Measurements from ENCODE around the gene TMEM125.

Gene TMEM125

DNA sequence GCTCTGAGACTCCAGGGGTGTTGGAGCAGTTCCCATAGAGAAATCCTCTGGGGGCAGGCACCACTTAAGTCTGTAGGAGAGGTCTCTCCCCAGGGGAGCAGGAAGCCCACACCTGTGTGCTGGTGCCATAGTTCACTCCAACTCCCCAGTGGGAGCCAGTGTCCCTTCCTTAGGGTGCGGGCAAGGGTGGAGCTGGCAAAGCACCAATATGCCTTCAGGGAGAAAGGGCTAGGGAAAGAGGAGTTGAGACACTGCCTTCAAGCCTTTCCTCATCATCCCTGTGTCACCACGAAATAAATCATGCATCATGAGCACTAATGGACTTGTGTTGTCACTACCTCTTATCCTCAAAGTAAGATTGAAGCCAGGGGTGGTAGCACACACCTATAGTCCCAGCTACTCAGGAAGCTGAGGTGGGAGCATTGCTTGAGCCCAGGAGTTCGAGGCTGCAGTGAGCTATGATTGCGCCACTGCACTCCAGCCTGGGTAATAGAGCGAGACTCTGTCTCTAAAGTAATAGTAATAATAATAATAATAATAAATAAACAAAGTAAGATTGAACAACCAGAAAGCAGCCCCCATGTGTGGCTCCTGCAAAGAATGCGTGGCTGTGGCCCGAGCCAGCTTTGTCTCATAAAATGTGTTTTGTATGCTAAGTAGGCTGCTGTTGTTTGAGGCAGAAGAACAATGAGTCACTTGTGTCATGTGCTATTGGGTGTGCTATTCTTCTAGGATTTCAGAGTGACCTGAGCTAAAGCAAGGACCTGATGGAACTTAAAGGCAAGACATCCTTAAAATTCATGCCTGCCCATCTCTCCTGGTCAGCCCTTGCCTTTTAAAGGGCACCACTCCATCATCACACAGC, 24.3 kb downstream of the TMEM125 start:
- DNase-seq (ENCODE audit: low read depth): no peak

DNA sequence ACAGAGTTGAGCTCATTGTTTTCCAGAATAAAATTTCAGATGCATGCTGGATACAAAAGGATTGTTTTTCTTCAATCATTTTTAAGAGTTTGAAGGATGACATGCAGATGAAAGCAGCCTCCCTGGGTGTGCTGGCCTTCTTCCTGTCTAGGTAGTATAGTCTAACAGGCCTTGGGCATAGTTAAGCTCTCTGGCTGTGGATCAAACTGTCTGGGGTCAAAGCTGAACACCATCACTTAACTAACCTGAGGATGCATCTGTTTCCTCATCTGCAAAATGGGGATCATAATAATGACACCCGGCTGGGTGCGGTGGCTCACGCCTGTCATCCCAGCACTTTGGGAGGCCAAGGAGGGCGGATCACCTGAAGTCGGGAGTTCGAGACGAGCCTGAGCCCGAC, 25.0 kb downstream of the TMEM125 start:
- DNase-seq (ENCODE audit: low read depth): no peak

DNA sequence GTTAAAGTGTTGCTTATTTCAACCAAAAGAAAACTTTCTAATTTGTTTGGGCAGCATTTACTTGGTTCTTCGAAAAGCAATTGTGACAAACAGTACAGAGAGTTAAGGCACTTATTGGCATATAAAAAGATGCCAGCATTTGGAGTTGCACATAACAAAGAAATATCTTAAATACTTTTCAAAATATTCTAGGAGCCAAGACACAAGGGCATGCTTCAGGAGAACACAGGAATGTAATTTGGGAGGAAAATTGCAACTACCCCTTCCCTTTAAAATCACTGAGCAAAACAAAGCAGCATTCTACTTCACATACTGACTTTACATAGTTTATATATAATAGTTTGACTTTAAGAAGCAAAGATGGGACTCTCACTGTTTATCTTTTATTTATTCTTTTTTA, 26.4 kb downstream of the TMEM125 start:
- DNase-seq (ENCODE audit: low read depth): no peak

- DNase-seq (ENCODE audit: low read depth): no peak
These were observed 28.3 kb downstream of the TMEM125 start for GRCh38 chr1:43298055-43298454.

DNA sequence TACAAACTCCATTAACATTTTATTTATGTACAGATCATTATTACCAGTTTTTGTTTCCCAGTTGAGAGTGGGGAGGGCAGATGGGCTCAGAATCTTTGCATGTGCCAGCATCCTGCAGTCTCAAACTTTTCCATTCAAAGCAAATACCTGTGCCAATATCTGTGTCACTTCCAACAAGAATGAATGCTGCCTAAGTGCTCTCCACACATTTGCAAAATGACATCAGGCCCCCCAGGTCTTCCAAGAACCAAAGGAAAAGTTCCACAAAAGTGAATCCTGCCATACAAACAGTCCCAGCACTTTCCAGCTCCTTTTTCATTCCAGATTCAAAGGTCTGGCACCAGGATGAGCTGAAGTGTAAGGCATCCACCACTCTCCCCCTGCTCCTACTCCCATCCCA, 29.3 kb downstream of the TMEM125 start:
- no peak for DNase-seq (ENCODE audit: low read depth)

DNA sequence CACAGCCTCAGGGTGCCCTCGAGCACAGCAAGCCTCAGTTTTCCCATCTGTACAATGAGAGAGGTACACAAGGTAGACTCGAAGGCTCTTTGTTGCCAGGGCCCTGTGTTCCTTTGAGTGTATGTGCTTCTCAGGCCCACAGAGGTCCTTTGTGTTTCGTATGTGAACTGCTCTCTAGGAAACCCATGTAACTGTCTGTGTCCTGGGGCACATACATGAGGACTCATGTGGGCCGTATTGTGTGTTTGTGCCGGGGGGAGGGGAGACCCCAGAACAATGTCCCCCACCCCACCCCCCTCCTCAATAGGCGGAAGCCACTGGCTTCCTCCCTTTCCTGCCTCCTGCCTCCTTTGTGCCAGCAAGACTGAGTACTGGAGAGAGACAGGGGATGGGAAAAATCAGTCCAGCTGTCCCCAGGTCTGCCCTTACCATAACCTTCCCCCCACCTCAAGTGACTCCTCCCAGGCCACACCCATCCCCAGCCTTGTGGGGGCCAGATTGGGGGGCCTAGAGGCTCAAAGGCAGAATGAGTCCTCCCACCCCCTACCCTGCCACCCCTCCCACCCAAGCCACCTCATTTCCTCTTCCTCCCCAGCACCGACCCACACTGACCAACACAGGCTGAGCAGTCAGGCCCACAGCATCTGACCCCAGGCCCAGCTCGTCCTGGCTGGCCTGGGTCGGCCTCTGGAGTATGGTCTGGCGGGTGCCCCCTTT, 30.8 kb downstream of the TMEM125 start, which contains the start of gene TIE1:
TIE1 (plus strand) TSS at position 605 of the 717 bp plus-strand sequence; CDS start at position 695, 90 bp downstream.
- DNase-seq (ENCODE audit: low read depth): no peak

- no peak for DNase-seq (ENCODE audit: low read depth)
These were observed 32.4 kb downstream of the TMEM125 start for GRCh38 chr1:43302201-43302600.

- DNase-seq (ENCODE audit: low read depth): no peak
These were observed 33.1 kb downstream of the TMEM125 start for GRCh38 chr1:43302721-43303470.

DNA sequence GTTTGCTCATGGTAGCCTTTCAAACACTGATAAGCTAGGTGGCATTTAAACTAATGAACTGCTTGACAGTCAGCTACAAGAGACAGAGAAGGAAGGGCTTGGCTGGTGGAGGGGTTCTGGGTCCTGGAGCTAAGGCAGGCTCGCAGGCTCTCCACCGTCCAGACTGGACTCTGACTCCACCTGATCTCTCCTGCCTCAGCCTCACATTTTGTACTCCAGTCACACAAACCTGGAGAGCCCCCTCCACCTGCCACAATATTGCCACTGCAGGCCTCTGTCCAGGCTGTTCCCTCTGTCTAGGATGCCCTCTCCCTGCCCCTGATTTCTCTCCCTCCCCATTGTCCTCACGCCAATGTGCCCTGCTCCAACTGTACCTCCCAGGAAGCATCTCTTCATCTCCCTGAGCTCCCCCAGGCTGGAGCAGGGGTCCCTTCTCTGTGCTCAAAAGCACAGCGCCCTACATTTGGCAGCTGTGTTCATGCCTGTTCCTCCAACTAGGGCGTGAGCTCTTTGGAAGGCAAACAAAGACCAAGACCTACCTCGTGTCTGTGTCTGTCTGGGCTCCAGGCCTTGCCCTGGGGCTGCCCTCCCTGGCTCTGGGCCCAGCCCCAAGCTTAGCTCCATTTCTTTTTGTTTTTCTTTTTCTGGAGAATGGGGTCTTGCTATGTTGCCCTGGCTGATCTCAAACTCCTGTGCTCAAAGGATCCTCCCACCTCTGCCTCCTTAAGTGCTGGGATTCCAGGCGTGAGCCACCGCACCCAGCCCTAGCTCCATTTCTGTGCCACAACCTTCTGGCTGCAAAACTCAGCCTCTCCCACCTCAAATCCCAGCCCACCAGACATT, 33.9 kb downstream of the TMEM125 start:
- DNase-seq (ENCODE audit: low read depth): no peak

GRCh38 chr1:43304314-43304681, 34.5 kb downstream of the TMEM125 start:
- no peak for DNase-seq (ENCODE audit: low read depth)

- no peak for DNase-seq (ENCODE audit: low read depth)
These were observed 35.1 kb downstream of the TMEM125 start for GRCh38 chr1:43304771-43305300.

- DNase-seq (ENCODE audit: low read depth): no peak
These were observed 35.7 kb downstream of the TMEM125 start for GRCh38 chr1:43305461-43305860.

DNA sequence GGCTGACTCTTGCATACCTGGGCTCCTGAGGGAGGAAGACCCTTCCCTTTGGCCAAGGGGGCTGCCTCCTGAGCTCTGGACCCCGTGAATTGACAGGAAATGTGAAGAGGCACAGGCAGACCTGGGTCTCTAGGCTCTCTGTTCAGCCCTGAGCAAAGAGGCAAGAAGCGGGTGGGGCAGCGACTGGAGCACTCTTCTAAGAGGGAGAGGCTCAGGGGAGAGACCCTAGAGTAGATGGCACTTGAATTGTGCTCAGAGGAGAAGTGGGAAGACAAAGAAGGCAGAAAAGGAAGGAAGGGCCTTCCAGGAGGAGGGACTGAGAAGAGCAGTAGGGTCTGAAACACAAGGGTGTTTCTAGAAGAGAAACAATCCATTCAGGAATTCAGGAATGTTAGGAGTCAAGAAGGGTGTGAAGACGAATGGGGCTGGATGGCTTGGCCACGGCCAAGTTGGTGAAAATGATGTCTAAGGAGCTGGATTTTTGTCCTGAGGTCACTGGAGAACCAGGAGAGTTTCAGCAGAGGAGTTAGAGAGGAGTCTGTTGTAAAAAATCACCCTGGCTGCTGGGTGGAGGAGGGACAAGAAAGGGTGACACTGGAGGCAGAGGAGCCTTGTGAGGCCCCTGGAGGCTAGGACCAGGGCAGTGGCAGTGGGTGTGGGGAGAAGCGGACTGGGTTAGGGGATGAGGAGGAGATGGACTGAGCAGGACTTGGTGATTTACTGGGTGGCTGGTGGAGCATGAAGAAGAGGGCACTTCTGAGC, 36.3 kb downstream of the TMEM125 start:
- DNase-seq (ENCODE audit: low read depth): no peak

- no peak for DNase-seq (ENCODE audit: low read depth)
These were observed 37.1 kb downstream of the TMEM125 start for GRCh38 chr1:43306688-43307457.

DNA sequence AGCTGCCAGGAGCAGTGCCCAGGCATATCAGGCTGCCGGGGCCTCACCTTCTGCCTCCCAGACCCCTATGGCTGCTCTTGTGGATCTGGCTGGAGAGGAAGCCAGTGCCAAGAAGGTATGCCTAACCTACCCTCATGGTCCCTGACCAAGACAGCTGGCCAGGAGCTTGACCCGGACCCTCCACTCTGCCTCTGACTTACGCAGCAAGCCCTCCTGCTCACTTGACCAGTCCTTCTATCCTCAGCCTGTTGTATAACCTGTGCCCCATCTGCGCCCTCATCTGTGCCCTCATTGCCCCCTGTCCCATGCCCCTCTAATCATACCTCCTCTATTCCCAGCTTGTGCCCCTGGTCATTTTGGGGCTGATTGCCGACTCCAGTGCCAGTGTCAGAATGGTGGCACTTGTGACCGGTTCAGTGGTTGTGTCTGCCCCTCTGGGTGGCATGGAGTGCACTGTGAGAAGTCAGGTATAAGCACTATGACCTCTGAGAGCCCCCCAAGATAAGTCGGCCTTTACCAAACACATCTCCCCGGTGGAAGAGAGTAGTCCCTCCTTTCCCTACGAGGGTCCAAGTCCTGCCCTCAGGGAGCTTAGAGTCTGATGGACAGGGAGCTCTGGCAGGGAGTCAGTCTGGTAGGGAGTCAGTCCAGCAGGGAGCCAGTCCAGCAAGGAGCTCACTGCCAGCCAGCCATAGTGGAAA, 37.8 kb downstream of the TMEM125 start:
- no peak for DNase-seq (ENCODE audit: low read depth)

DNA sequence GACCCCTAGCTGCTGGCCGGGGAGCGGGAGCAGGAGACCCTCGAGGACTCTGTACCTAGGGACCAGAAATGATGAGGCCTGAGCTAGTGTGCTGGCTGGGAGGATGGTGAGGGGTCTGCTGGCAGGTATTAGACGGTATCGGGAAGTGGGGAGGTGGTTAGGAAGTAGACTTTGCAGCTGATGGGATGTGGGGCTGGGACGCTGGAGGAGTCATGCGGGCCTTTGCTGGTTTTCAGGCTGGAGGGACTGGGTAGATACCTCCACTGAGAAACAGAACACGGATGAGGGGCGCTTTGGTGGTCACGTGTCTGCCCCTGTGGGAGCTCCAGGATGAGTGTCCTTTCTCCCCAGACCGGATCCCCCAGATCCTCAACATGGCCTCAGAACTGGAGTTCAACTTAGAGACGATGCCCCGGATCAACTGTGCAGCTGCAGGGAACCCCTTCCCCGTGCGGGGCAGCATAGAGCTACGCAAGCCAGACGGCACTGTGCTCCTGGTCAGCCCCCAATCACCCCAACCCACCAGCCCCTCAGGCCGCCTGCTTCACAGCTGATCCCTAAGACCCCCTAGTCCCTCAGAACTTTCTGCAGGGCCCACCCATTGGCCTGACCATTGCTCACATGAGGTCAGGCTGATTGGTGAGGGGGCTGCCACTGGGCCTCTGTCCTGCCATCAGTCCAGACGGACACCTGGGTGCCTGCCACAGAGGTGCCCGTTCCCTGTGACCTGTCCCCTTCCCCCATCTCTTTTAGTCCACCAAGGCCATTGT, 39.0 kb downstream of the TMEM125 start:
- no peak for DNase-seq (ENCODE audit: low read depth)

- DNase-seq (ENCODE audit: low read depth): no peak
These were observed 39.7 kb downstream of the TMEM125 start for GRCh38 chr1:43309405-43310025.

- no peak for DNase-seq (ENCODE audit: low read depth)
These were observed 41.7 kb downstream of the TMEM125 start for GRCh38 chr1:43311521-43311920.

All from GM04503 (cell line).